Nephron (organoid): Measurements from ENCODE around the gene PEA15.
A peak's percentile ranks its signal among the peaks of the same experiment; 100 is the strongest.

Source experiments
- H3K27ac Mint-ChIP-seq, 3 experiments: 2 replicates each; pipeline ENCODE4 v1.8.0; 2020; ENCODE audit warnings: mixed read lengths in 3 of 3, mild to moderate bottlenecking in 2 of 3, moderate library complexity in 1 of 3
- H3K27me3 Mint-ChIP-seq: 2 replicates; pipeline ENCODE4 v1.8.0; 2021; ENCODE audit warnings: low read depth, mild to moderate bottlenecking, moderate library complexity, mixed read lengths
- H3K36me3 Mint-ChIP-seq: 2 replicates; pipeline ENCODE4 v1.8.0; 2020; ENCODE audit warnings: low read depth, mixed read lengths
- H3K4me1 Mint-ChIP-seq: 2 replicates; pipeline ENCODE4 v1.8.0; 2020; ENCODE audit warnings: mixed read lengths
- H3K4me3 Mint-ChIP-seq, 3 experiments: 2 replicates each; pipeline ENCODE4 v1.8.0; 2020; ENCODE audit warnings: mild to moderate bottlenecking in 3 of 3, mixed read lengths in 3 of 3, moderate library complexity in 2 of 3
- H3K9me3 Mint-ChIP-seq: 2 replicates; pipeline ENCODE4 v1.8.0; 2020; ENCODE audit warnings: mixed read lengths
- TF ChIP-seq, protein P1 (sequence below), 3 experiments: fragments of 200-600 bp; sonication (generic); IDR thresholded peaks; one replicate each; pipeline ENCODE4 v1.5.0; 2021; ENCODE audit warnings: antibody characterized with exemption in 3 of 3; ENCODE audit not compliant: unreplicated experiment in 3 of 3

Gene PEA15

GRCh38 chr1:160166166-160166868, 38.9 kb upstream of the PEA15 start:
- TF ChIP-seq, protein P1, sequence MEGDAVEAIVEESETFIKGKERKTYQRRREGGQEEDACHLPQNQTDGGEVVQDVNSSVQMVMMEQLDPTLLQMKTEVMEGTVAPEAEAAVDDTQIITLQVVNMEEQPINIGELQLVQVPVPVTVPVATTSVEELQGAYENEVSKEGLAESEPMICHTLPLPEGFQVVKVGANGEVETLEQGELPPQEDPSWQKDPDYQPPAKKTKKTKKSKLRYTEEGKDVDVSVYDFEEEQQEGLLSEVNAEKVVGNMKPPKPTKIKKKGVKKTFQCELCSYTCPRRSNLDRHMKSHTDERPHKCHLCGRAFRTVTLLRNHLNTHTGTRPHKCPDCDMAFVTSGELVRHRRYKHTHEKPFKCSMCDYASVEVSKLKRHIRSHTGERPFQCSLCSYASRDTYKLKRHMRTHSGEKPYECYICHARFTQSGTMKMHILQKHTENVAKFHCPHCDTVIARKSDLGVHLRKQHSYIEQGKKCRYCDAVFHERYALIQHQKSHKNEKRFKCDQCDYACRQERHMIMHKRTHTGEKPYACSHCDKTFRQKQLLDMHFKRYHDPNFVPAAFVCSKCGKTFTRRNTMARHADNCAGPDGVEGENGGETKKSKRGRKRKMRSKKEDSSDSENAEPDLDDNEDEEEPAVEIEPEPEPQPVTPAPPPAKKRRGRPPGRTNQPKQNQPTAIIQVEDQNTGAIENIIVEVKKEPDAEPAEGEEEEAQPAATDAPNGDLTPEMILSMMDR (IDR thresholded peaks at IDR 0.05; ENCODE audit: unreplicated experiment in 3 of 3), result no peak
- peaks cover 19% of the 10 kb centered on the region for H3K27me3 Mint-ChIP-seq
- H3K9me3 Mint-ChIP-seq, result no peaks in the 10 kb centered on the region
- peaks cover 30% of the 10 kb centered on the region for H3K4me1 Mint-ChIP-seq
- H3K4me3 Mint-ChIP-seq, result no peak overlapping the region
- H3K27ac Mint-ChIP-seq, result peak overlapping the region in 1 of 3 experiments; percentile 1
- no peaks in the 10 kb centered on the region for H3K36me3 Mint-ChIP-seq

- peak overlapping the region in 2 of 3 experiments; percentile 43 to 50 for H3K27ac Mint-ChIP-seq
- peaks cover 30% of the 10 kb centered on the region for H3K4me1 Mint-ChIP-seq
- H3K9me3 Mint-ChIP-seq, result no peaks in the 10 kb centered on the region
- H3K27me3 Mint-ChIP-seq, result peaks cover 20% of the 10 kb centered on the region
- no peaks in the 10 kb centered on the region for H3K36me3 Mint-ChIP-seq
- no peak overlapping the region for H3K4me3 Mint-ChIP-seq
- TF ChIP-seq, protein P1 (IDR thresholded peaks at IDR 0.05; ENCODE audit: unreplicated experiment in 3 of 3), result no peak
Measured at GRCh38 chr1:160167056-160167455, 38.1 kb upstream of the PEA15 start.

- H3K27ac Mint-ChIP-seq, result peak overlapping the region; percentile 18 to 59 (median 50)
- TF ChIP-seq, protein P1 (IDR thresholded peaks at IDR 0.05; ENCODE audit: unreplicated experiment in 3 of 3), result no peak
- H3K27me3 Mint-ChIP-seq, result peaks cover 20% of the 10 kb centered on the region
- peaks cover 30% of the 10 kb centered on the region for H3K4me1 Mint-ChIP-seq
- no peak overlapping the region for H3K4me3 Mint-ChIP-seq
- H3K36me3 Mint-ChIP-seq, result no peaks in the 10 kb centered on the region
- no peaks in the 10 kb centered on the region for H3K9me3 Mint-ChIP-seq
Measured at GRCh38 chr1:160167580-160167979, 37.6 kb upstream of the PEA15 start.

- Mint-ChIP-seq H3K36me3 (no peaks in the 10 kb centered on the region), H3K9me3 (no peaks in the 10 kb centered on the region), H3K27ac (peak overlapping the region; percentile 18 to 59 (median 34)), H3K4me1 (peaks cover 30% of the 10 kb centered on the region), H3K4me3 (no peak overlapping the region), H3K27me3 (peaks cover 20% of the 10 kb centered on the region)
- TF ChIP-seq, protein P1 (IDR thresholded peaks at IDR 0.05; ENCODE audit: unreplicated experiment in 3 of 3), result no peak
Measured at GRCh38 chr1:160168016-160168415, 37.2 kb upstream of the PEA15 start.

DNA sequence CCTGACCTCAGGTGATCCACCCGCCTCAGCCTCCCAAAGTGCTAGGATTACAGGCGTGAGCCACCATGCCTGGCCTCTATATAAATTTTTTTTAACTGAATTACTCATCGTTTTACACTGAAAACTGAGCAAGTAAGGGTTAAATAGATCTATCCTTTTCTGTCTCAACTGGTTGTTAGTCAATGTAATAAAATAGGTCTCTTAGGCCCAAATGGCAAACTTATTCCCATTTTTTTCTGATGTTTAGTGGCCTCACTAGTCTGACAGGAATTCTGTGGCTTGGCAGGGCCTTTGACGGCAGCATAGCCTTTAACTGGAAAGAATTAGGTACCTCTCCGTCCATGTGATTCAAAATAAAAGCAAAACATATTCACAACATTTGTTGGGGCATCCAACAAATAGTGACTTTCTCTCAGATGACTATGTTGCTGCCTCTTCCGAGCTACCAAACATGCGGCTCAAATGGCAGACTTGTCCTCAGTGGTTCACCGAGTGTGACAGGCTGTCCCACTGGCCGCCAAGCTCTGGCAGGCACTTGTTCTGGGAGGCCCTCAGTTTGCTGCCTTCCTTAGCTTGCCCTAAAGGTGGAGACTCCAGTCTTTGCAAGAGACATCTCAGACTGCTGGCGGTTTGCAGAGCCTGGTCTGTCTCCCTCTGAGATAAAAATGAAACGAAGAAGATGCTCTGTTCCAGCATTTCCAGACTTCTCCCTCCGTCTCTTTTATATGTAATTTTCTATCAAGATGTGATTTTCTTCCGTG, 36.4 kb upstream of the PEA15 start:
- no peaks in the 10 kb centered on the region for H3K36me3 Mint-ChIP-seq
- TF ChIP-seq, protein P1 (IDR thresholded peaks at IDR 0.05; ENCODE audit: unreplicated experiment in 3 of 3), result no peak
- peaks cover 16% of the 10 kb centered on the region for H3K27me3 Mint-ChIP-seq
- no peaks in the 10 kb centered on the region for H3K9me3 Mint-ChIP-seq
- peak overlapping the region in 1 of 3 experiments; percentile 7 for H3K4me3 Mint-ChIP-seq
- H3K27ac Mint-ChIP-seq, result peak overlapping the region; percentile 58 to 82 (median 82)
- H3K4me1 Mint-ChIP-seq, result peaks cover 30% of the 10 kb centered on the region
